Fibroblast of lung (primary cell): Measurements from ENCODE around the gene SH3GL3. TPM values are rescaled to one million over a fixed set of nuclear protein-coding genes. Genes with fewer than 3 reads are reported as not detected.

Experiments used
- DNase-seq, 2 donors: peaks; one replicate each; pipeline versions ENCODE4 v3.0.0 to v3.0.0-alpha.2; 2010; ENCODE audit warnings: low read depth in 2 of 2
- H2AFZ ChIP-seq: 2 replicates; pipeline ENCODE4 v1.5.1; 2012; ENCODE audit warnings: low read length, control low read depth, inconsistent platforms
- H3K27ac ChIP-seq: 2 replicates; pipeline ENCODE4 v1.5.1; 2011; ENCODE audit warnings: low read length, control low read depth; ENCODE audit not compliant: insufficient read depth
- H3K27me3 ChIP-seq: 2 replicates; pipeline ENCODE4 v1.5.1; 2011; ENCODE audit warnings: mild to moderate bottlenecking, low read length; ENCODE audit not compliant: control insufficient read depth, insufficient read depth
- H3K36me3 ChIP-seq: 2 replicates; pipeline ENCODE4 v1.5.1; 2011; ENCODE audit warnings: low read length; ENCODE audit not compliant: control insufficient read depth, insufficient read depth
- H3K4me1 ChIP-seq: 2 replicates; pipeline ENCODE4 v1.5.1; 2011; ENCODE audit warnings: low read length; ENCODE audit not compliant: control insufficient read depth, insufficient read depth; ENCODE audit errors: extremely low read depth
- H3K4me2 ChIP-seq: 2 replicates; pipeline ENCODE4 v1.5.1; 2011; ENCODE audit warnings: low read length, control low read depth; ENCODE audit not compliant: insufficient read depth; ENCODE audit errors: extremely low read depth
- H3K4me3 ChIP-seq, 4 experiments: fragments of 200-600 bp in 1 of 4; sonication (generic) in 1 of 4; replicated peaks in 1 of 4; 2 replicates each; pipeline ENCODE4 v1.5.1; 2011 to 2016; ENCODE audit warnings: low read length in 4 of 4, low read depth in 3 of 4, mild to moderate bottlenecking in 3 of 4, control low read depth in 2 of 4, inconsistent platforms in 1 of 4, mixed read lengths in 1 of 4; ENCODE audit not compliant: insufficient read depth in 1 of 4; ENCODE audit errors: control extremely low read depth in 1 of 4
- H3K79me2 ChIP-seq: 2 replicates; pipeline ENCODE4 v1.5.1; 2012; ENCODE audit warnings: mild to moderate bottlenecking, low read length, inconsistent platforms; ENCODE audit not compliant: control insufficient read depth, insufficient read depth
- H3K9ac ChIP-seq: 2 replicates; pipeline ENCODE4 v1.5.1; 2011; ENCODE audit warnings: mild to moderate bottlenecking, low read length, control low read depth; ENCODE audit not compliant: insufficient read depth
- H3K9me3 ChIP-seq: 2 replicates; pipeline ENCODE4 v1.5.1; 2012; ENCODE audit warnings: low read depth, low read length; ENCODE audit not compliant: control insufficient read depth, insufficient read depth
- H4K20me1 ChIP-seq: 2 replicates; pipeline ENCODE4 v1.5.1; 2011; ENCODE audit warnings: low read length; ENCODE audit not compliant: control insufficient read depth, insufficient read depth; ENCODE audit errors: extremely low read depth
- EZH2 ChIP-seq: IDR thresholded peaks from 2 replicates; pipeline ENCODE4 v1.5.1; 2012; ENCODE audit warnings: low read length, control low read depth, mild to moderate bottlenecking; ENCODE audit errors: missing control alignments
- polyA plus RNA-seq, 2 donors: library from polyadenylated mRNA; depleted of rRNA in 1 of 2; stranded (reverse) in 1 of 2; unstranded in 1 of 2; fragments of >200 nt; gene quantifications; 2 replicates each; pipeline ENCODE4 v1.2.1, GENCODE V29; 2011 to 2012; ENCODE audit warnings: missing spikeins in 1 of 2
- total RNA-seq: library from RNA; depleted of rRNA; stranded (reverse); fragments of >200 nt; gene quantifications from 2 replicates; pipeline ENCODE4 v1.2.1, GENCODE V29; 2014
- TF ChIP-seq, protein P1 (sequence below), 2 donors: IDR thresholded peaks in 1 of 2; conservative IDR thresholded peaks in 1 of 2; 1 replicate in 1 of 2; 2 replicates in 1 of 2; pipeline ENCODE4 v1.5.1; 2011 to 2012; ENCODE audit warnings: low read length in 2 of 2, control low read depth in 1 of 2, inconsistent platforms in 1 of 2, low read depth in 1 of 2, mild to moderate bottlenecking in 1 of 2

SH3GL3 gene
- total and polyA plus RNA-seq, 2 donors (not counting 1 experiment from before 2014, with no cell fraction given), result under 0.01 to 0.05 TPM

DNA sequence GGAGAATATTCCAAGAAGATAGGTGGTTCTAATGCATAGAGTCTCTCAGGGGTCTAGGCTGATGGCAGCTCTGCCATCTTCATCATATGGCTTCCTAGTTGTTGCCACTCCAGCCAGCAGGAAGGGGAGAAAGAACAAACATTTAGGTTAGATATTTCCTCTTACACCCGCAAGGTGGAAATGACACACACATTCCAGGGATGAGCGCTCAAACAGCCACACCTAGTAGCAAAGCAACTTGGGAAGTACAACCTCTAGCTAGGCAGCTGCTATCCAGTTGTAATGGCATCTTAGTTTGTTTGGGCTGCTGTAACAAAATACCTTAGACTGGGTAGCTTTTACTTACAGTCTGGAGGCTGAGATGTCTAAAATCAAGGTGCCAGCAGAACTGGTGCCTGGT lies 154.9 kb downstream of the SH3GL3 start:
- Histone ChIP-seq H3K4me3 (no peak overlapping the region), H3K4me2 (no peak overlapping the region)
- DNase-seq, result no peak

DNA sequence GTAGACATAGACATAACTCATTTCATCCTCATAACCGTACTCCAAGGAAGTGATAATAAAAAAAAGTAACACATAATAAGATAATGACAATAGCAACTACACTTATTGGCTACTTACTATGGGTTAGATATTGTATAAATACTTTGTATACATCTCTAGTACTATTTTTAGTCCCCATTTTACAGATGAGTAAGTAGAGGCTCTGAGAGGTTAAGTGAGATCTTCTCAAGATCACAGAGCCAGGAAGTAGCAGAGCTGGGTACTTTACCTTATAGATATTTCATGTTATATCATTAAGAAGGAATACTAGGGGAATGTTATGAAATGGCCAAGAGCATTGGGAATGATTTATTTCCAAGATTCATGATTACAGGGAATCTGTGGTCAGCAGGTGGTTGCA lies 157.4 kb downstream of the SH3GL3 start:
- H3K4me2 ChIP-seq, result no peak overlapping the region
- no peak overlapping the region for H3K9ac ChIP-seq
- no peak for TF ChIP-seq EZH2
- TF ChIP-seq, protein P1, sequence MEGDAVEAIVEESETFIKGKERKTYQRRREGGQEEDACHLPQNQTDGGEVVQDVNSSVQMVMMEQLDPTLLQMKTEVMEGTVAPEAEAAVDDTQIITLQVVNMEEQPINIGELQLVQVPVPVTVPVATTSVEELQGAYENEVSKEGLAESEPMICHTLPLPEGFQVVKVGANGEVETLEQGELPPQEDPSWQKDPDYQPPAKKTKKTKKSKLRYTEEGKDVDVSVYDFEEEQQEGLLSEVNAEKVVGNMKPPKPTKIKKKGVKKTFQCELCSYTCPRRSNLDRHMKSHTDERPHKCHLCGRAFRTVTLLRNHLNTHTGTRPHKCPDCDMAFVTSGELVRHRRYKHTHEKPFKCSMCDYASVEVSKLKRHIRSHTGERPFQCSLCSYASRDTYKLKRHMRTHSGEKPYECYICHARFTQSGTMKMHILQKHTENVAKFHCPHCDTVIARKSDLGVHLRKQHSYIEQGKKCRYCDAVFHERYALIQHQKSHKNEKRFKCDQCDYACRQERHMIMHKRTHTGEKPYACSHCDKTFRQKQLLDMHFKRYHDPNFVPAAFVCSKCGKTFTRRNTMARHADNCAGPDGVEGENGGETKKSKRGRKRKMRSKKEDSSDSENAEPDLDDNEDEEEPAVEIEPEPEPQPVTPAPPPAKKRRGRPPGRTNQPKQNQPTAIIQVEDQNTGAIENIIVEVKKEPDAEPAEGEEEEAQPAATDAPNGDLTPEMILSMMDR (conservative IDR thresholded peaks at IDR 0.05 in 1 of 2, IDR thresholded peaks at IDR 0.05 in 1 of 2; ENCODE audit: low read depth in 1 of 2, low read length in 2 of 2), result no peak
- DNase-seq, result no peak
- no peaks in the 10 kb centered on the region for H3K36me3 ChIP-seq
- no peaks in the 10 kb centered on the region for H3K9me3 ChIP-seq
- no peaks in the 10 kb centered on the region for H3K79me2 ChIP-seq
- H3K27me3 ChIP-seq, result no peaks in the 10 kb centered on the region
- no peak overlapping the region for H3K4me3 ChIP-seq
- H4K20me1 ChIP-seq, result no peaks in the 10 kb centered on the region
- no peaks in the 10 kb centered on the region for H3K4me1 ChIP-seq
- no peak overlapping the region for H2AFZ ChIP-seq
- H3K27ac ChIP-seq, result no peak overlapping the region

More for the DNA sequence above, 154.9 kb downstream of the SH3GL3 start:
- Histone ChIP-seq H3K36me3 (no peaks in the 10 kb centered on the region), H3K9me3 (no peaks in the 10 kb centered on the region), H3K27me3 (no peaks in the 10 kb centered on the region), H2AFZ (no peak overlapping the region), H3K79me2 (no peaks in the 10 kb centered on the region), H3K27ac (no peak overlapping the region), H3K9ac (no peak overlapping the region), H3K4me1 (no peaks in the 10 kb centered on the region), H4K20me1 (no peaks in the 10 kb centered on the region)
- no peak for TF ChIP-seq EZH2
- TF ChIP-seq, protein P1 (conservative IDR thresholded peaks at IDR 0.05 in 1 of 2, IDR thresholded peaks at IDR 0.05 in 1 of 2; ENCODE audit: low read depth in 1 of 2, low read length in 2 of 2), result no peak

DNA sequence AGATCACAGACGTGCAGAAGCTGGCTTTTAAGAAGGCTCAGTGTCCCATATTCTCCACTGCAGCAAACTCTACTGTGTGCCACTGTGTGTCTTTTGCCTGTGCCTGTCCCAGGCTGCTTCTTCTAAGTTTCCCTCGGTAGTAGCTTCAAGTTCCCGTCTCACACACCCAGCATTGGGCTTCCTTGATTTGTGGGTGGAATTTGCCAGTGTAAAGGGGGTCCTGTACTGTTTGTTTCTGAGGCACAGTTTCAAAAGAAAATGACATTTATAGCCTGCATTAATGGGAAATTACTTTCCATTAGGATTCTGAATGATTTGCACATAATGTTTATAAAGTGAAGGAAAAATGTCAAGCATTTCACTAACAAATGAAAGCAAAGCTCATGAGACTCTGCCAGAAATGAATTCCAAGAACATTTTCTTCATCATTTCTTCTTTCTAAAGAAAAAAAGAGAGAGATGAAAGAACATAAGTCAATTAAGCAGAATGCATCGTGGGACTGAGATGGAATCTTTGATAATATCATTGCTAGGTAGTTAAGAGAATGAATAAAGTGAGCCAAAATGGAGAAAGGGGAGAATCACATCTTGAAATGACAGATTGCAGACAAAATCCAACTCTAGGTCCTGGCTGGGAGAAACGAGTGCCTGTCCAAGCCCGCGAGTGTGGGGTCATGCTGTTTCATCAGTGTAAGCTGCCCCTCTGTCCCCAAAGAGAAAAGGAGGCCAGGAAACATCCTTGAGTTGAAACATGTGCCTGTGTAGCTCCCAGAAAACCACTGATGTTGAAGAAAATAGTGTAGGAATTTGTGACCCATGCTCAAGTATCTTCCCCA lies 158.2 kb downstream of the SH3GL3 start:
- H3K9me3 ChIP-seq, result no peaks in the 10 kb centered on the region
- no peaks in the 10 kb centered on the region for H3K79me2 ChIP-seq
- H3K27me3 ChIP-seq, result no peaks in the 10 kb centered on the region
- H4K20me1 ChIP-seq, result no peaks in the 10 kb centered on the region
- TF ChIP-seq, protein P1 (conservative IDR thresholded peaks at IDR 0.05 in 1 of 2, IDR thresholded peaks at IDR 0.05 in 1 of 2; ENCODE audit: low read depth in 1 of 2, low read length in 2 of 2), result no peak
- TF ChIP-seq EZH2, result no peak
- no peak overlapping the region for H2AFZ ChIP-seq
- H3K4me1 ChIP-seq, result no peaks in the 10 kb centered on the region
- no peaks in the 10 kb centered on the region for H3K36me3 ChIP-seq
- DNase-seq, result peak in 1 of 2 donors; percentile 18
- H3K4me2 ChIP-seq, result no peak overlapping the region
- H3K4me3 ChIP-seq, result peak overlapping the region in 1 of 4 experiments; percentile 31
- no peak overlapping the region for H3K9ac ChIP-seq
- H3K27ac ChIP-seq, result no peak overlapping the region
